HG03045 (cell line): ENCODE results near the gene HDLBP.
A peak's percentile ranks its signal among the peaks of the same experiment; 100 is the strongest.

Experiments used
- ATAC-seq: cut with Tn5 transposase; IDR thresholded peaks from one replicate; pipeline ENCODE4 v1.9.1; 2021; ENCODE audit warnings: mild to moderate bottlenecking, moderate library complexity; ENCODE audit not compliant: unreplicated experiment

The HDLBP gene

GRCh38 chr2:241315093-241315878 is at the start of gene HDLBP:
TSS of gene HDLBP (minus strand) at chr2:241315672. CDS start at chr2:241266869, 48,803 bp downstream.
- ATAC-seq: peak; percentile 69

GRCh38 chr2:241364781-241365180 is 49.3 kb upstream of the HDLBP start:
- no peak for ATAC-seq

- ATAC-seq: no peak
Observed at GRCh38 chr2:241363426-241363825, 48.0 kb upstream of the HDLBP start.

GRCh38 chr2:241359481-241360045 is 44.1 kb upstream of the HDLBP start:
- no peak for ATAC-seq

- no peak for ATAC-seq
Observed at GRCh38 chr2:241358470-241358869, 43.0 kb upstream of the HDLBP start.

GRCh38 chr2:241357531-241357930 is 42.1 kb upstream of the HDLBP start:
- ATAC-seq: no peak

- ATAC-seq: no peak
Observed at GRCh38 chr2:241356871-241357260, 41.4 kb upstream of the HDLBP start.

GRCh38 chr2:241355983-241356870 is 40.8 kb upstream of the HDLBP start, which contains the start of gene FARP2:
TSS of gene FARP2 (plus strand) at chr2:241356285. CDS start at chr2:241373108, 16,823 bp downstream.
- ATAC-seq: peak; percentile 87

GRCh38 chr2:241354668-241355658 is 39.5 kb upstream of the HDLBP start:
- ATAC-seq: no peak

- no peak for ATAC-seq
Observed at GRCh38 chr2:241352227-241352626, 36.8 kb upstream of the HDLBP start.

- ATAC-seq: no peak
Observed at GRCh38 chr2:241351640-241352031, 36.2 kb upstream of the HDLBP start.

- ATAC-seq: no peak
Observed at GRCh38 chr2:241350878-241351639, 35.6 kb upstream of the HDLBP start.

- ATAC-seq: no peak
Observed at GRCh38 chr2:241350530-241350877, 35.0 kb upstream of the HDLBP start.

- ATAC-seq: no peak
Observed at GRCh38 chr2:241349941-241350340, 34.5 kb upstream of the HDLBP start.

GRCh38 chr2:241344925-241345651 is 29.6 kb upstream of the HDLBP start:
- ATAC-seq: no peak

- no peak for ATAC-seq
Observed at GRCh38 chr2:241340631-241341163, 25.2 kb upstream of the HDLBP start.

GRCh38 chr2:241339839-241340630 is 24.6 kb upstream of the HDLBP start:
- no peak for ATAC-seq

GRCh38 chr2:241334813-241335212 is 19.3 kb upstream of the HDLBP start:
- no peak for ATAC-seq
